ENCODE data around the gene CACNA1I. TPM values are rescaled to one million over a fixed set of nuclear protein-coding genes. Genes with fewer than 3 reads are reported as not detected.
A peak's percentile ranks its signal among the peaks of the same experiment; 100 is the strongest.

Gene CACNA1I
- polyA plus RNA-seq, 3 donors = 0.01 to 0.31 (median 0.04) TPM

- no peak for DNase-seq (ENCODE audit: low read depth in 3 of 3, low spot score in 2 of 3)
These were observed 116.4 kb downstream of the CACNA1I start for GRCh38 chr22:39686776-39687525.

DNA sequence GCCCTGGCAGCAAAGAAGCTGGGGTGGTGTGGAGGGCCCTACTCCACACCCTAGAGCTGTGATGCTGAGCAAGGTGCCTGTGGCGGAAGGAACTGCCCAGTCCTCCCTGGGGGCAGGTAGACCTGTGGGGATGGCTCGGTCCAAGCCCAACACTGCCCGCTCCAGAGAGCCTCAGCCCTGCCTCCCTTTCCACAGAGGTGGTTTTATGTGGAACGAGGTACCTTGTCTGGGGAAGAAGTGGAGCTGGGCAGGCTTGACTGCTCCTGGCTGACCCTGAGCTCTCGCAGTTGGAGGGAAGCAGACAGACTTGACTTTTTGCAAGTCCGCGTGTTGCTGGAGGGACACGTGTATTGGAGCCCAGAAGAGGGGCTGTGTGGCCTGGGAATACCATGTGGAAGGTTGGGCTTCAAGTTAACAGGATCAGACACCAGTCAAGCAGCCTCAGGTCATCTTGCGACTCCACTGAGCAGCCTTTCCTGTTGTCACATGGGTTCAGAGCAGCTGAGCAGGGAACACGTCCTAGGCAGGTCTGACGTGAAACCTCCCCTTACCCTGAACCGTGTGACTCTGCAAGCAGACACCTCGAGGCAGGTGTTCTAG lies 117.7 kb downstream of the CACNA1I start:
- no peak for DNase-seq (ENCODE audit: low read depth in 3 of 3, low spot score in 2 of 3)

DNA sequence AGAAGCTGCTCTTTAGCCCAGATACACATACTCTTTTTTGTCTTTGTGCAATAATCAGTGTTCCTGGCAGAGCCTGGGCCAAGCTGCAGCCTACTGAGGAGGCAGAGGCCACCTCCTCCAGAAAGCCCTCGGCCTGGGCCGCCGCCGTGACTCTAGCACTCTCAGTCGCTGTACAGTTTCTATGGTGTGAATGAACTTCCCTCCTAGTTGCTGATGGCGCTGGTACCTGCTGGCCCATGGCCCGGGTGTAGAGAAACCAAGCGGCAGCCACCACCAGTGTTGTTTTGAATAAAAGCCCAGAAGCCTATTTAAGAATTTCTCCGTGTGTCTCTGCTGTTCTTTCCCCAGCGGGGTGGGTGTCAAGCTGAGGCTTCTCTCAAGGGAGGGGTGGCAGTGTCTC lies 118.9 kb downstream of the CACNA1I start:
- no peak for DNase-seq (ENCODE audit: low read depth in 3 of 3, low spot score in 2 of 3)

DNA sequence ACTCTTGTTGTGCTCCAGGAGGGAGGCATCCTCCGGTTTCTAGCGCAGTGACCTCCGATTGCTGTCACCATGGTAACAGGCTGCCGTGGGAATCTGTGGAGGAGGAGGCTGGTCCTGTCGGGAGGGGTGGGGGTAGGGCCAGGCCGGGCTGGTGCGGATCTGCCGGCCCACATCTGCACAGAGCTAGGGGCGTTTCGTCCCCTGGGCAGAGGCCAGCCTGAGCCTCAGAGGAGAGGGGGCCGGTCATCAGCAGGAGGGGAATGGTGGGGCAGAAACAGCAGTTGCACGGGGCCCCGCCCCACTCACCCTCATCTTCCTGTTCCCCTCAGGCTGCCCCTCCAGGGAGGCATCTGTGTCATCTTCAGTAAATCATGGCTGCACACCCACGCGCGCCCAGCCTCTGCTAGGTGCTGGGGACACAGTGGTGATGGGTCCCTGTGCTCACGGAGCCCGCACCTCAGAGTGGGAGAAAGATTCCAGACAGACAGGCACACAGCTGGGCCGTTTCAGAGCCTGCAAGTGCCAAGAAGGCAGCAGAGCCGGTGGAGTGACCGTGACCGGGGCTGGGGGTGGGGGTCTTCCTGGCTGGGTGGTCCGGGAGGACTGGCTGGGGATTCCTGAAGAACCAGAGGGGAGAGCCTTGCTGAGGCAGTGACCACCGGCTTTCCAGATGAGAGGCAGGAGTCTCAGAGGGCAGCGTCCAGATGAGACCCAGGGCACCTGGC lies 120.5 kb downstream of the CACNA1I start:
- no peak for DNase-seq (ENCODE audit: low read depth in 3 of 3, low spot score in 2 of 3)

GRCh38 chr22:39693943-39694500 lies 123.5 kb downstream of the CACNA1I start:
- no peak for DNase-seq (ENCODE audit: low read depth in 3 of 3, low spot score in 2 of 3)

- no peak for DNase-seq (ENCODE audit: low read depth in 3 of 3, low spot score in 2 of 3)
These were observed 127.4 kb downstream of the CACNA1I start for GRCh38 chr22:39697790-39698430.

DNA sequence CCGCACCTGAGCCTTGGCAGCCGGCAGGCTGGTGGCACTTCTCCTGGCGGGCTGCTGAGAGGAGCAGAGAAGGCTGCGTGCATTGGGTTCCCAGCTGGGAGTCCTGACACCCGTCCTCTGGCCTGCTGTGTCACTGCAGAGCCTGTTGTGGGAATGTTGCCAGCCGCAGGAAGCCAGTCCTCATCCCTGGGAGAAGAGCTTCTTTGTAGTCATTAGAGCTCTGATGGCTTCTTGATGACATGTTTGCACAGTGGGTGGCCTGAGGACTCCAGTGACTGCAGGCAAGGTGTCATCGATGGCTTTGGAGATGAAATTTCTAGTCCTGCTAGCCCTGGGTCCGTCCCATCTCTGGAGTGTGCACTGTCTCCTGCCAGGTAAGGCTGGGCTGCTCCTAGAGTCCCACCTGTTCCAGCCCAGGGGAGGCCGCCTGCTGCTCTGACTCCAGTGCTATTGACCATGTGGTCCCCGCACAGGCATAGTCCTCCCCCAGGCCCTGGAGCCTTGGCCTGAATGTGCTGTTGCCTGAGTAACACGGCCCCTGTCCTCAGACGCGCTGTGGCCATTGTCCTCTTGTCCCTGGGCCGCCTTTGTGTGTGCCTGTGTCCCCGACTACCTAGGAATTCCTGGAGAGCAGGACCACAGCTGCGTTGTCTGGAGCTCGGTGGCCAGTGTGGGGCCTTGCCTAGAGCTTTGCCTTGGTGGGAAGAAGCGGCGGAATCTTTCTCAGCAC lies 129.2 kb downstream of the CACNA1I start:
- no peak for DNase-seq (ENCODE audit: low read depth in 3 of 3, low spot score in 2 of 3)

DNA sequence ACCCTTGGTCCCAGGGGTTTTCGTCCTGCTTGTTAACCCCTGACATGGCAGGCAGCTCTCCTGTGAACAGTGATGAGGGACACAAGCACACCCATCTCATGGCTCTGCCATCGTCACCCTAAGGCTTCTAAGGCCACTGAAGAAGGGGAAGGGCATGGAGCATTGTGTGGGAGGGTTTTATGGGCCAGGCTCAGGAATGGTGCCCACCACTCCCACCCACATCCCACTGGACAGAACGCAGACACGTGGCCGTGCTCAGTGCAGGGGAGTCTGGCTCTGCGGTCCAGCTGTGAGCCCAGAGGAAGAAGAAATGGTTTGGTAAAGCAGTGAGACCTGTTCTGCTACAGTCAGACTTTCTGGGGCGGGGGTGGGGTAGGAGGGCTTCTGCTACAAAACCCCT lies 130.0 kb downstream of the CACNA1I start:
- no peak for DNase-seq (ENCODE audit: low read depth in 3 of 3, low spot score in 2 of 3)

GRCh38 chr22:39703091-39703490 lies 132.5 kb downstream of the CACNA1I start:
- no peak for DNase-seq (ENCODE audit: low read depth in 3 of 3, low spot score in 2 of 3)

DNA sequence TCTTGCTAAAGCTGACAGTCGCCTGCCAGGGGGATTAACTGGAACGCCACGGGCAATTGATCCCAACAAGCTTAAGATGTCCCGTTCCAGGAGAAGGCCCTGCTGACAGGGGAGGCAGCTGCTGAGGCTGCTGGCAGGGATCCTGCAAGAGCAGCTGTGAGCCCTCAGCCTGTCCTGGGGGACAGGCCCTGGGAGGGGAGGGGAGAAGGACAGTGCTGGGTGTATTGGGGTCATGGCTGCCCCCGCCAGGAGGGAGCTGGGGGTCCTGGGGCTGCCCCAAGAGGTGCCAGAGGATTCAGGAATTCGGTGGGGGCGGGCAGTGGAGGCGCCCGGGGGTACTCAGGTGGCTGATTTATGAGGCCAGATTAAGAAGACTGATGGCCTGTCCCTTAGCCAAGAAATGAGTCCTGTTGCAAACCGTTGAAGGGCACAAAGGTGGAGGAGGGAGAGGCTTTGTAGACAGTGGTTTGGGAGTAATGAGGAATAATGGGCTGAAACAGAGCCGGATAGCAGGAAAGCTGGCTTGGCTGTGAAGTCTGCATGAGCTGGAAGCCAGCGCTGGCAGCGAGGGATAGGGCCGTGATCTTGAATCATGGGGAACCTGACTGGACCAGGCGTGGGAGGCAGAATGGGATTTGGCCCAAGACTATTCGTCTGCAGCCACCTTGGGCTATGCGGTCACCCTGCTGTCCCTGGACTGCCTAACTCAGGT lies 133.5 kb downstream of the CACNA1I start:
- DNase-seq (ENCODE audit: low read depth in 3 of 3, low spot score in 2 of 3) = peak; percentile 61 to 83 (median 71)

DNA sequence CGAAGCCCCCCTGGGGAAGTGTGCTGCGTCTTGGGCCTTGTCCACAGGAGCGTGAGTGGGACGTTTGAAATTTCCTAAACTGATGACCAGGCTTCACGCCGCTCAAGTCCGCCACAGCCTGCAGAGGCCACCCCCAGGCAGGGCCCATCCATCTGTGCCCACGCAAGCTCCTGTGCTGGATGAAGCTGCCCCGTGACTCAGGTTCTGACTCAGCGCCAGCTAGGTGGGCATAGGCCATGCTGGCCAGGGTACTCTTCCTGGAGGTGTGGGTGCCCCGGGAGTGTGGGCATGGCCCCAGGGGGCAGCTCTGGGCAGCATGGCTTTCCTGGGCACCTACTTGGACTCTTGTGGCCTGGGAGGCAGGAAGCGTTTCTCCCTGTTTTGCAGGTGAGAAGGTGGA lies 134.8 kb downstream of the CACNA1I start:
- DNase-seq (ENCODE audit: low read depth in 3 of 3, low spot score in 2 of 3) = no peak

GRCh38 chr22:39706376-39707140 lies 136.0 kb downstream of the CACNA1I start:
- DNase-seq (ENCODE audit: low read depth in 3 of 3, low spot score in 2 of 3) = no peak

GRCh38 chr22:39707351-39707750 lies 136.8 kb downstream of the CACNA1I start:
- no peak for DNase-seq (ENCODE audit: low read depth in 3 of 3, low spot score in 2 of 3)

DNA sequence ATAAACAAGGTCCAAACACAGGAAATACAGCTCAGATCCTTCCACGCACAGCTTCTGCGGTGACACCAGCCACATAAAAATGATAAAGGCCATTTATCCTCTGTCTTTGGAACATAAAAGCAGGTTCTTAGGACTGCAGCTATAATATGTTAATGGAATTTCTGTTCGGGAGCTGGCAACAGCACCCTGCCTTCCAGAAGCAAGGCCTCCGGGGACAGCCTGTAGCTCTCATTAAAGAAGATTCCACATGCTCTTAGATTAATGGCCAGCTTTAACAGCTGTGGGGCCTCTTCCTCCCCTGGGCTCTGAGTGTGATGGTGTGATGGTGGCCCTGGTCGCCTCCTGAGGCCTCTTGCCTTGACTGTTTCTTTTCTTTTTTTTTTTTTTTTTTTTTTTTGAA lies 137.3 kb downstream of the CACNA1I start:
- no peak for DNase-seq (ENCODE audit: low read depth in 3 of 3, low spot score in 2 of 3)

DNA sequence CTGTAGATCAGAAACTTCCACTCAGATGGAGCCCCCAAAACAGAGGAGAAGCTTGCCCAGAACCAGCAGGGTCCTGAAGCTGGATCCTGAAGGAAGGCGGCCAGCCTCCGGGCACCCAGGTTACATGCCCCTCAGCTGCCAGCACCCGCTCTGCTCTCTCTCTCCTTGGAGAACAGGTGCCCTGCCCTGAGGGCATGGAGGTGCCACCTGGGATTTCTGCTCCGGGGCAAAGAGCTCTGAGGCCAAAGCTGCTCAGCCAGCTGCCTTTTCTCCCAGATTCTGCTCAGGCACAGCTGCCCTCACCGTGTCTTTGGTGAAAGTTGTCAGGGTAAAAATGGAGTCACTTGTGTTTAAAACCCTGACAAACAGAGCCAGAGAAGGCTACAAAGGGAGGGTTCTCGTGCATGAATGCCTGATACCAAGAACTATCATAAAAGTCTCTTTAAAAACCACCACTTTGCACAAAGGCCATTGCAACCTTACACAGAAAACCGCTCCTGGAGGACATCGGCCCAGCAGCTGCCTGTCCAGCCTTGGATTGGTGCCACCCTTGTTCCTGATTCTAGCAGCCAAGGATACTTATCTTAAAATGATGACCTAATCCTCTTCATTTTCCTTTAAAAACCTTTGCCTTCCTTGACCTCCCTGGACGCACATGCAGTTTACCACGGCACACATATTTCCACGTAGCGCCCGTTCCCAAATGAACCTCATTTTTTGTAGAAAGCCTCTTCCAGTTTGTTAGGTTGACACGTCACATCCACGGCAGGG lies 140.0 kb downstream of the CACNA1I start:
- no peak for DNase-seq (ENCODE audit: low read depth in 3 of 3, low spot score in 2 of 3)

- no peak for DNase-seq (ENCODE audit: low read depth in 3 of 3, low spot score in 2 of 3)
These were observed 141.5 kb downstream of the CACNA1I start for GRCh38 chr22:39712081-39712480.

DNA sequence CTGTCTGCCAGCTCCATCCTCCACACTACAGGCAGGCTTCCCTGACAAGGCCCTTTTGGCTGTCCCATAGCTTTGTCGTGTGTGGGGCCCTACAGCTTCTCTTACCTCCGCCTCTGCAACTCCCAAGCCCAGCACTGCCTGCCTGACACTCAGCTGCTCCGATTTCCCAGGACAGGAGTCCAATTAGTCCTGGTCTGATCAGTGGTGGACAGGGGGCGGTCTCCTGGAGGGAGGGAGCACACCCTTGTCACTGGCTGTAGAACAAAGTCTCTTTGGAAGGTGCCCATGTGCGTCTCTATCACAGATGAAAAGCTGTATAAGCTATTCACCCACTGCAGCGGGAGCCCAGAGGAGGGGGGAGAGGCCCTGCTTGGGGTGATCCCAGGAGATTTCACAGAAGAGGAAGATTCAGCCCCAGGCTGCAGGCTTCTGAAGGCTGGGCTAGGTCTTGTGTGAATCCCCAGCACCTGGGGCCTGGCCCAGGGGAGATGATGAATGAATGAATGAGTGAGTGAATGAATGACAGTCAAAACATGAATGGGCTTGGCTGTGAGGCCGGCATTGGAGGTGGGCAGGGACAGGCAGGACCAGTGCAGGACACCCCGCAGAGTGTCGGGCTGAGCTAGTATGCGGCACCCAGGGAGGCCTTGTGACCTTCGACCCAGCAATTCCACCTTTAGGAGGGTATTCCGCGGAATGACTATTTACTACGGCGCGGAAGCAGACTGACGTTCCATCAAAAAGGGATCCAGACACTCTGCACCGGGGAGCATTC lies 142.4 kb downstream of the CACNA1I start:
- no peak for DNase-seq (ENCODE audit: low read depth in 3 of 3, low spot score in 2 of 3)
